GM21737 (cell line): ENCODE data around the gene EMC6.
"Not testable (repeated sequence)": the region's sequence is repeated elsewhere in the genome, so short reads cannot be mapped to it uniquely, and the experiment has no call there.

Experiments
- ATAC-seq: cut with Tn5 transposase; IDR thresholded peaks from one replicate; pipeline ENCODE4 v1.9.1; 2021; ENCODE audit warnings: mild to moderate bottlenecking, moderate library complexity; ENCODE audit not compliant: unreplicated experiment

The EMC6 gene

DNA sequence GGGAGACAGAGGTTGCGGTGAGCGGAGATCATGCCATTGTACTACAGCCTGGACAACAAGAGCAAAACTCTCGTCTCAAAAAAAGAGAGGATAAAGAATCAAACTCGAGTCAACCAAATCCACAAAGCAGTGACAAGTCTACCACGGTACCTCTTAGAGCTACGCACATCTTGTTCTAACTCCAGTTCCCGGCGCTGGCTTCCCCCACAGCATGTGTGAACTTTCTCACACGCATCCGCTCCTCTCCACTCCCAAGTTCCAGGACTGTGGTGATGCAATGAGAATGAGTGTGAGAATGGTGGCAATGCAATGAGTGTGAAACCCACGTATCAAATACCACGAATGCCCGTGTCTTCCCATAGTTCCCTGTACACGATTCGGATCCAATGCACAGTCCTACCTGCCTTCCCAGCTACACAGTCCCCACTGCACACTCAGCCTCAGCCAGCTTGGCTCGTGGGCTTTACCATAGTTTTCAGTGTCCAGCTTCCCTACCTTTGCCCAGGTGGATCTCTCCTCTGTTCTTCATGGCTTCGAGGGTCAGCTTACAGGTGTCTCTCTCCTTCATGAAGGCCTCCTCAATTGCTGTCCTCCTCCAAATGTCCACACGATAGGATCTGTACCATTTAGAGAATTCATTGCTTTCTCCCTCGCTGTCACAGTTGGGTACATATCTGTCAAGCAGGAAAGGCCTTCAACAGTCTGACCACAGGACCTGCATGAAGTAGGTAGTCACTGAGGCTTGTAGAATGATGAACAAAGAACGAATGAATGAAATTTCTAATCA, 36.5 kb downstream of the EMC6 start:
- no peak for ATAC-seq

DNA sequence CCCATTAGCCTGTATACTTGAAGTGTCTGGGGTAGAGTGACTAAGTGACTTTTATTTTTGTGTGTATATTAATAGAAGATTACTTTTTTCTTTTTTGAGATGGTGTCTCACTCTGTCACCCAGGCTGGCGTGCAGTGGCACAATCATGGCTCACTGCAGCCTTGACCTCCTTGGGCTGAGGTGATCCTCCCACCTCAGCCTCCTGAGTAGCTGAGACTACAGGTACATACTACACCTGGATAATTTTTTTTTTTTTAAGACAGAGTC, 37.0 kb downstream of the EMC6 start:
- ATAC-seq, result not testable (repeated sequence)

- ATAC-seq, result no peak
Observed at GRCh38 chr17:3708366-3708765, 39.8 kb downstream of the EMC6 start.

DNA sequence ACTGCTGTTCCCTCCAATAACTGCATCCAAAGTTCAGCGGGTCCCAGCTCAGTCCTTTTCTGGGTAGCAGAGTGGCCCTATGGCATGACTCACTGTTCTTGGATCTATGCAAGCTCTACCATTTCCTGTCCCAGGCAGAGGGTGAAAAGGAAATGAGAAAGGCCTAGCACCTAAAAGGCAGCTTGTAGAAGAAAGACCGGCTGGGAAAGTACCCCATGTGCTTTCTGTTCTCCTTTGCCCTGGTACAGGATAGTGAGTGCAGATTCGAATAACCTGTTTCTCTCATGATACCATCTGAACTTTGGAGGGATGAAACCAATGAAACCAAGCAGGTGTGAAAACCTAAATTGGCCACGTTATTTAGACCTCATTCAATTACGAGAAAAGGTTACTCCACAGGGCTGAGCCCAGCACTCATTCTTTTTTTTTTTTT, 42.4 kb downstream of the EMC6 start:
- ATAC-seq, result peak; percentile 94

DNA sequence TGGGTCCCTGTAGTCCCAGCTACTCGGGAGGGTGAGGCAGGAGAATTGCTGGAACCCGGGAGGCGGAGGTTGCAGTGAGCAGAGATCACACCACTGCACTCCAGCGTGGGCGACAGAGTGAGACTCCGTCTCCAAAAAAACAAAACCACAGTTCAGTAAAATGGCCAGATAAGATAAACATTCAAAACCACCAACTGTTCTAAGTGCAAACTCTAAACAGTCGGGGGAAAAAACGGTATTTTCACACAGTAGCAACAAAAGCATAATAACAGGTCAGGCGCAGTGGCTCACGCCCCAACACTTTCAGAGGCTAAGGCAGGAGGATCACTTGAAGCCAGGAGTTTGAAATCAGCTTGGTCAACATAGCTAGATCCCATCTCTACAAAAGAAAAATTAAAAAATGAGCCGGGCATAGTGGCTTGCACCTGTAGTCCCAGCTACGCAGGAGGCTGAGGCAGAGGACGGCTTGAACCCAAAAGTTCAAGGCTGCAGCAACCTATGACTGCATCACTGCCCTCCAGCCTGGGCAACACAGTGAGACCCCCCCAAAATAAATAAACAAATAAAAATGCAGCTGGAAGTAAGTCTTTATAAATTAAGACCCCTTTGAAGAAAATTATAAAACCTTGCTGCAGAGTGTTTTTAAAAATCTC, 44.3 kb downstream of the EMC6 start:
- ATAC-seq, result no peak

DNA sequence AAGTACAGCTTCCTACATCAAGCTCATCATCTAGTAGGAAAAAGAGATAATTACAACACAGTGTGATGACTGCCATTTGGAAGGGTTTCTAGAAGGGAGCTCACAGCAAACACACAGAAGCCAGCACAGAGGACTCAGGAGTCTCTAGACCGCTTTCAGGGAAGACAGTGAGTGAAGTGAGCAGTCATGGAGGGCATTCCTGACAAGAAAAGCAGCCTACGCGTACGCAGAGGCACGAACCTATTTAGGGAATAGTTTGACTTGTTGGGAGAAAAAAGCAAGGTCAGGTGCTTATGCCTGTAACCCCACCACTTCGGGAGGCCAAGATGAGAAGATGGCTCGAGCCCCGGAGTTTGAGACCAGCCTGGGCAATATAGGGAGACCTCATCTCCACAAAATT, 46.7 kb downstream of the EMC6 start:
- ATAC-seq, result no peak

GRCh38 chr17:3718201-3718600, 49.6 kb downstream of the EMC6 start:
- no peak for ATAC-seq

GRCh38 chr17:3719265-3719664, 50.7 kb downstream of the EMC6 start:
- ATAC-seq, result no peak
